HCT116 (cell line): ENCODE measurements around the gene PEAK3. TPM values are rescaled to one million over a fixed set of nuclear protein-coding genes. Genes with fewer than 3 reads are reported as not detected.

ENCODE experiments used
- ATAC-seq: fragments of 200-7000 bp; cut with Tn5 transposase; 2 replicates; pipeline ENCODE4 v1.9.1; 2020; ENCODE audit warnings: mild to moderate bottlenecking, moderate library complexity
- BruUV-seq: library from RNA; stranded (reverse); fragments of 400-500 nt; replicated peaks from 2 replicates; lab custom pipeline; 2021; lab: Mats Ljungman, UMichigan
- CTCF ChIA-PET: fragments of 300-600 bp; sonication (Branson Sonifier 250); formaldehyde crosslinking; loops from one replicate; lab custom pipeline; 2021; ENCODE audit warnings: antibody characterized with exemption; lab: Charles Lee
- POLR2A ChIA-PET: fragments of 300-600, 350-600 bp; sonication (Branson Sonifier 250); formaldehyde crosslinking; loops from one replicate; lab custom pipeline; 2021; ENCODE audit warnings: antibody characterized with exemption; lab: Charles Lee
- RAD21 ChIA-PET, 2 experiments: fragments of 300-600 bp; sonication (Branson Sonifier 250); formaldehyde crosslinking; loops; one replicate each; lab custom pipeline; 2023; ENCODE audit warnings: low total read pairs in 2 of 2; ENCODE audit not compliant: uncharacterized antibody in 2 of 2, unreplicated experiment in 2 of 2, low non-redundant PET in 1 of 2; lab: Charles Lee
- DNase-seq: peaks from one replicate; pipeline ENCODE4 v3.0.0-alpha.2; 2010; ENCODE audit warnings: low read depth, low spot score
- H2AFZ ChIP-seq: fragments of 200-600 bp; shearing (Covaris generic), sonication (generic); 2 replicates; pipeline ENCODE4 v1.6.1; 2017; ENCODE audit warnings: low read depth, mixed run types, mixed read lengths, antibody characterized with exemption, low read length; ENCODE audit not compliant: poor library complexity, severe bottlenecking
- H3K27ac ChIP-seq: 2 replicates; pipeline ENCODE4 v1.5.1; 2012; ENCODE audit warnings: low read depth, low read length
- H3K27me3 ChIP-seq: fragments of 200-600 bp; sonication (generic); 2 replicates; pipeline ENCODE4 v1.6.1; 2016; ENCODE audit warnings: mixed run types, low read length, mixed read lengths; ENCODE audit not compliant: insufficient read depth
- H3K36me3 ChIP-seq, 2 experiments: fragments of 200-500 bp in 1 of 2; fragments of 200-600 bp in 1 of 2; sonication (Bioruptor generic) in 1 of 2; sonication (generic) in 1 of 2; 2 replicates each; pipeline versions ENCODE4 v1.5.1 to v1.6.1; 2014 to 2016; ENCODE audit warnings: low read length in 2 of 2, inconsistent platforms in 1 of 2, mixed read lengths in 1 of 2, mixed run types in 1 of 2; ENCODE audit not compliant: insufficient read depth in 2 of 2, control insufficient read depth in 1 of 2
- H3K4me1 ChIP-seq, 2 experiments: fragments of 200-600 bp in 1 of 2; sonication (generic) in 1 of 2; 2 replicates each; pipeline versions ENCODE4 v1.5.1 to v1.6.1; 2012 to 2017; ENCODE audit warnings: low read length in 2 of 2, inconsistent platforms in 1 of 2, mild to moderate bottlenecking in 1 of 2, mixed read lengths in 1 of 2, mixed run types in 1 of 2, moderate library complexity in 1 of 2; ENCODE audit not compliant: insufficient read depth in 2 of 2, control insufficient read depth in 1 of 2
- H3K4me2 ChIP-seq: fragments of 200-600 bp; sonication (generic); 2 replicates; pipeline ENCODE4 v1.6.1; 2017; ENCODE audit warnings: mixed run types, low read length, mixed read lengths
- H3K4me3 ChIP-seq, 2 experiments: fragments of 200-600 bp in 1 of 2; sonication (generic) in 1 of 2; replicated peaks in 1 of 2; 2 replicates each; pipeline ENCODE4 v1.5.1; 2011 to 2016; ENCODE audit warnings: low read length in 2 of 2, control low read depth in 1 of 2, low read depth in 1 of 2, mild to moderate bottlenecking in 1 of 2, mixed read lengths in 1 of 2, mixed run types in 1 of 2
- H3K79me2 ChIP-seq: fragments of 200-600 bp; sonication (generic); 2 replicates; pipeline ENCODE4 v1.6.1; 2017; ENCODE audit warnings: mild to moderate bottlenecking, mixed run types, low read length, moderate library complexity, mixed read lengths; ENCODE audit not compliant: insufficient read depth
- H3K9ac ChIP-seq: fragments of 200-600 bp; sonication (generic); 2 replicates; pipeline ENCODE4 v1.6.1; 2016; ENCODE audit warnings: low read length, mixed read lengths
- H3K9me2 ChIP-seq: fragments of 200-600 bp; sonication (generic), shearing (Covaris generic); 2 replicates; pipeline ENCODE4 v1.6.1; 2017; ENCODE audit warnings: mixed run types, mild to moderate bottlenecking, moderate library complexity; ENCODE audit not compliant: insufficient read depth
- H3K9me3 ChIP-seq, 2 experiments: fragments of 200-500 bp in 1 of 2; fragments of 200-600 bp in 1 of 2; sonication (Bioruptor generic) in 1 of 2; sonication (generic) in 1 of 2; 2 replicates each; pipeline ENCODE4 v1.6.1; 2014 to 2017; ENCODE audit warnings: low read length in 2 of 2, mixed read lengths in 2 of 2, inconsistent platforms in 1 of 2, low read depth in 1 of 2, mild to moderate bottlenecking in 1 of 2, mixed run types in 1 of 2, moderate library complexity in 1 of 2; ENCODE audit not compliant: control insufficient read depth in 1 of 2, insufficient read depth in 1 of 2
- H4K20me1 ChIP-seq: fragments of 200-600 bp; sonication (generic), shearing (Covaris generic); 2 replicates; pipeline ENCODE4 v1.6.1; 2017; ENCODE audit warnings: mixed run types, mild to moderate bottlenecking, moderate library complexity; ENCODE audit not compliant: insufficient read depth
- ATF3 ChIP-seq: IDR thresholded peaks from 2 replicates; pipeline ENCODE4 v1.6.1; 2012
- CBX3 ChIP-seq: IDR thresholded peaks from 2 replicates; pipeline ENCODE4 v1.6.1; 2012; ENCODE audit warnings: low read depth
- CEBPB ChIP-seq: IDR thresholded peaks from 2 replicates; pipeline ENCODE4 v1.6.1; 2012; ENCODE audit warnings: low read depth
- EGR1 ChIP-seq: IDR thresholded peaks from 2 replicates; pipeline ENCODE4 v1.6.1; 2012; ENCODE audit warnings: low read depth
- ELF1 ChIP-seq: IDR thresholded peaks from 2 replicates; pipeline ENCODE4 v1.6.1; 2012; ENCODE audit warnings: low read depth, borderline replicate concordance
- EZH2 ChIP-seq: fragments of 200-600 bp; sonication (generic); IDR thresholded peaks from 2 replicates; pipeline ENCODE4 v1.6.1; 2017; ENCODE audit warnings: antibody characterized with exemption, mixed run types
- FOSL1 ChIP-seq: IDR thresholded peaks from 2 replicates; pipeline ENCODE4 v1.6.1; 2012; ENCODE audit warnings: low read depth
- POLR2AphosphoS5 ChIP-seq: IDR thresholded peaks from 2 replicates; pipeline ENCODE4 v1.6.1; 2011; ENCODE audit warnings: mild to moderate bottlenecking, low read depth, low read length, moderate library complexity
- REST ChIP-seq: IDR thresholded peaks from 2 replicates; pipeline ENCODE4 v1.6.1; 2012; ENCODE audit warnings: low read depth
- SP1 ChIP-seq: IDR thresholded peaks from 2 replicates; pipeline ENCODE4 v1.6.1; 2012; ENCODE audit warnings: low read depth
- SRF ChIP-seq: IDR thresholded peaks from 2 replicates; pipeline ENCODE4 v1.6.1; 2012; ENCODE audit warnings: low read depth
- ZFX ChIP-seq: fragments of 450-650 bp; IDR thresholded peaks from 2 replicates; pipeline ENCODE4 v1.6.1; 2017
- ZNF274 ChIP-seq: fragments of 200-500 bp; sonication (Bioruptor generic); IDR thresholded peaks from 2 replicates; pipeline ENCODE4 v1.6.1; 2014; ENCODE audit warnings: mild to moderate bottlenecking, low read depth, low read length, inconsistent platforms
- intact Hi-C: fragments of 100-400 bp; cut with micrococcal nuclease; formaldehyde crosslinking; loops from 2 replicates; pipeline ENCODE4 v1.10.0; 2022
- total RNA-seq: library from RNA; stranded (reverse); gene quantifications from one replicate; pipeline ENCODE4 v1.2.1, GENCODE V29; 2021; ENCODE audit not compliant: unreplicated experiment

PEAK3 gene
- total RNA-seq, 1 experiment from 2014 or later = not detected

- Histone ChIP-seq H3K9me3 (no peaks in the 10 kb centered on the region), H3K4me2 (peak overlapping the region; percentile 33; the same call in 1 of the 2 replicates), H3K9me2 (no peaks in the 10 kb centered on the region), H2AFZ (no peak overlapping the region), H3K4me1 (peaks cover 15 to 38% of the 10 kb centered on the region in 2 experiments; a peak in 3 of 4 replicates), H3K4me3 (no peak overlapping the region), H3K79me2 (peaks cover 95% of the 10 kb centered on the region), H3K36me3 (peaks cover 27 to 68% of the 10 kb centered on the region in 2 experiments), H4K20me1 (peaks cover 39% of the 10 kb centered on the region; the same call in 1 of the 2 replicates), H3K27ac (no peak overlapping the region; the same call in 1 of the 2 replicates), H3K9ac (no peak overlapping the region), H3K27me3 (no peaks in the 10 kb centered on the region)
- intact Hi-C loops = loop anchor here (5.0 kb wide), 1 partner anchor 78 kb away; the partner anchor contains the start of gene DOT1L
- POLR2A ChIA-PET = interaction anchor here (0.8 kb wide), 1 partner anchor 30 kb away, joined by 3 read pairs; no protein-coding TSS in a partner anchor
- no peak for TF ChIP-seq EGR1
- TF ChIP-seq FOSL1 = no peak
- TF ChIP-seq EZH2 = no peak
- no peak for TF ChIP-seq CBX3
- no peak for TF ChIP-seq ELF1
- no peak for TF ChIP-seq ZFX
- TF ChIP-seq CEBPB = no peak
- TF ChIP-seq ATF3 = no peak
- no peak for TF ChIP-seq REST
- TF ChIP-seq SRF = no peak
- no peak for TF ChIP-seq ZNF274
- no peak for TF ChIP-seq SP1
- TF ChIP-seq POLR2AphosphoS5 = no peak
- CTCF ChIA-PET = interaction anchor here (1.9 kb wide), 1 partner anchor 22 kb away, joined by 7 read pairs; no protein-coding TSS in a partner anchor
- RAD21 ChIA-PET = interaction anchor here in 1 of 2 experiments (0.7 kb wide), 1 partner anchor 35 kb away, joined by 4 read pairs; no protein-coding TSS in a partner anchor
- ATAC-seq = no peak
- no TSS peak for BruUV-seq
- no peak for DNase-seq
Observed at GRCh38 chr19:2239771-2240770, 41.9 kb downstream of the PEAK3 start.
